ENCODE results near the gene PVALEF.
"Not testable (repeated sequence)": the region's sequence is repeated elsewhere in the genome, so short reads cannot be mapped to it uniquely, and the experiment has no call there.

The PVALEF gene

DNA sequence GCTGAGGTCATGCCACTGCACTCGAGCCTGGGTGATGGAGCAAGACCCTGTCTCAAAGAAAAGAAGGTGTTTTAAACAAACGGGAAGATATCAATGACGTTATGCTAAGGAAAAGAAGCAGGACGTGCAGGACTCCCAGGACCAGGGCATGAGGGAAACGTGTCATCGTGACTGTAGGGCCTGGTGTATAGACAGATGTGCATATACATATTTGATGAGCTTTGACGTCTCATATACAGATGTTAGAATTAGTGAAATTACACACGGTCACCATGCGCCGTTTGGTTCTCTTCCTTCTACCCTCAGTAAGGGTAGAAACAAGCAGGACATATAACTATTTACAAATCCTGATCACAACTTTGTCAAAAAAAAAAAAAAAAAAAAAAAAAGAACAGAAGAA lies 17.6 kb upstream of the PVALEF start:
- FAIRE-seq: no peak

DNA sequence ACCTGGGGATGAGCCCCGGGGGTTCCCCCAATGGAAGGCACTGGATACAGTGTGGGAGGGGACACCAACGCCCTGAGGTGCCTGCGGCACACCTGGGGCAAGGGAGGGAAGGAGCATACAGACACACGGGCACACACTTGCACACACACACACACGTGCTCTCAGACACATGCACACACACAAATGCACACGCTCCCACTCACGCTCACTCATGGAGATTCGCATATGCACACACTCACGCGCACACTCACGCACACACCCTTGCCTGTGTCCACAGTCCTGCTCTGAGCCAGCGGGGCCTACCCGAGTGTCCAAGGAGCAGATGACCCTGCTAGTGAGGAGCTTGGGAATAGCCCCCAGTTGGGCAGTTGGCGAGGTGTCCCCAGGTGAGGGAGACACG lies 16.7 kb upstream of the PVALEF start:
- FAIRE-seq: no peak

DNA sequence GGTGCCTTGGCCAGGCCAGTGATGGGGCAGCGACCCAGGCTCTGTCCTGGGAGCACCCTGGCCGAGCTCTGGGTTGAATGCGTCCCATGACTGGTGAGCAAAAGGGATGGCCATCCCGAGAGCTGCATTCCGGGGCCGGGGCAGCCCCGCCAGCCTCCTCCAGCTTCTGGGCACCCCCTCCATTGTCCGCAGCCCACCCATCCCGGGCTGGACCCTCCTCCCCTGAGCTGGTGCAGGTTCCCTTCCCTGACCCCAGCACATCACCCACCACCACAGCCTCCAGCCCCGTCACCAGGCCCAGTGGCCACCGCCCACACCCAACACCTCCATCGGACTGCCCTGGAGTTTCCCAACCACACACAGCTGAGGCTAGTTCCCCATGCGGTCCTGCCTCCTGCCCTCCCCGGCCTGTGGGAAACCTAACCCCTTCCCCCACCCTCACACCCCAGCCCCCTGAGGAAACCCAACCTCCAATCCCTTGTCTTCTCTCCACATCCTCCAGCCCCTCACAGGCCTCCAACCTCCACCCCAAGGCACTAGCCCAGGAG lies 16.2 kb upstream of the PVALEF start:
- no peak for FAIRE-seq

DNA sequence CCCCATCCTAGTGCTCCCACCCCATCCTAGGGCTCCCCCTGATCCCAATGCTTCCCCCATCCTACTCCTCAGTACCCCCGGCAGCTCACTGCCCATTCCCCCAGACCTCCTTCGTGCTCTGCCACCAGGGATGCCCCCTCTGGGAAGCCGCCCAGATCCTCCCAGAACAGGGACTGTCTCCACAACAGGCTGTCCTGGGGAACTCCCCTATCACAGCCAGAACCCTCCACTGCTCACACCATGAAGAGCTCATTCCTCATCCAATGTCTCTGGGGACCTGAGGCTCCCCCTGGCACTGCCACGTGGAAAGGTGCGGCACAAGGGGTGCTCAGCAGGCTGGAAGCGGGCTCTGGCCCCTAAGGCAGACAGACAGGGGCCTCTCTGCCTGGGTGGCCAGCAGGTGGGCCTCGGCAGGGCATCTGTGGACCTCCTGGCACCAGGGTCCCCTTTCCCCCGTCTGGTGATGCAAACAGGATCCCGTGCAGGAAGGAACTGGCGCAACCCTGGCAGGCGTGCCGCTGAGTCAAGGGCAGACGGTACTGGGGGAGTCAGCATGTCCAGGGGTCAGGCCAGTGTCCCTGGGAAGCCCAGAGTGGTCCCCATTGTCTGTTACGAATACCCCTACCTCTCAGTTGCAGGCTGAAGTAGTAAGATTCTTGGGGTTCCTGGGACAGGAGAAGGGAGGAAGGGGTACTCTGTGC lies 14.8 kb upstream of the PVALEF start:
- no peak for FAIRE-seq

DNA sequence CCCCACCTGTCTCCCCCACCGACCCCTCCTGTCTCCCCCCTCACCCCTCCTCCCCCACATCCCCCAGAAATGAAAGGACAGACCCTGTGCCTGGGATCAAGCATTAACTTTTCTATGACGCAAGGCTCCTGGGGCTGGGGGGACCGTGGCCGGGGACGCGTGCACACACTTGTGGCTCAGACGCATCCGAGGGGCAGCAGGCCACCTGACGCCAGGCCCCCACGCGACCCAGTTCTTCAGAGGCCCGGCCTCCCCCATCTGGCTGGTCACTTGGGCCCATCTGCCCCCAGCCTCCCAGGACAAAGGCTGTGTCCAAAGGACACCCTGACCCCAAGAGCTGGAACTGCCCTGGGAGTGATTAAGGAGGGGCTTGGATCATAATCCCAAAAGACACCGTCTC lies 14.0 kb upstream of the PVALEF start:
- no peak for FAIRE-seq

DNA sequence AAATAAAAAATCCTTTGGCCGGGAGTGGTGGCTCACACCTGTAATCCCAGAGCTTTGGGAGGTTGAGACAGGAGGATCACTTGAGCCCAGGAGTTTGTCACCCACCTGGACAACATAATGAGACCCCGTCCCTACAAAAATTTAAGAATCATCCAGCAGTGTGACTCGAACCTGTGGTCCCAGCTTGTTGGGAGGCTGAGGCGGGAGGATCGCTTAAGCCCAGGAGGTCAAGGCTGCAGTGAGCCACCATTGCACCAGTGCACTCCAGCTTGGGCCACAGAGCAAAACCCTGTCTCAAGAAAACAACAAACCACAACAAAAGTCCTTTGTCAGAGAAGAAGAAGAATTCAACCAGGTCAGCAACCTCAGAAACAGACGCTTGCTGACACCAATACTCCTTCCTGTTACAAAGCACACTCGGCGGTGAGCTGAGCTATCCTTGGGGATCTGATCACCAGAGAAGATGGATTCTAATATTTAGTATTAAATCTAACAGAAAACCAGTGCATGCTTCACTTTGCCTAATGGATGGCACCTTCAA lies 12.9 kb upstream of the PVALEF start:
- FAIRE-seq: no peak

DNA sequence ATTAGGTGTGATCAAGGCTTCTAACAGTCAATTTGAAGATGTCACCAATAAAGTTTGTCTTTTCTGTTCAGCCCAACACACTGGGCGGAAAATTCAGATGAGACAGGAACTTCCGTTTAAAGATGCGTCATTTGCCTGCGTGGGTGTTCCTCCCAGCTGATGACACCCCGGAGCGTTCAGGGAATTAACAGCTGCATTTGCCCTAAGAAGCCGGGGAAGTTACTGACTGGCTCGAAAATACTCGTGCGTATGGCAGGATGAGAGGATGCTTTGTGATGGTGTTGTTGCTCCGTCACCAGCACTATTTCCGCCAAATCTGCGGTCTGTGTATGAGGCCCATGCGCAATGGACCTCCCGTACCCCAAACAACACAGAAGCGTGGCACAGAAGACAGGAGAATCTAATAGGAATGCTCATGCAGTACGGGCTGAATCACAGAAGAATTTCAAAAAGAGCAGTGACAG lies 11.9 kb upstream of the PVALEF start:
- no peak for FAIRE-seq

DNA sequence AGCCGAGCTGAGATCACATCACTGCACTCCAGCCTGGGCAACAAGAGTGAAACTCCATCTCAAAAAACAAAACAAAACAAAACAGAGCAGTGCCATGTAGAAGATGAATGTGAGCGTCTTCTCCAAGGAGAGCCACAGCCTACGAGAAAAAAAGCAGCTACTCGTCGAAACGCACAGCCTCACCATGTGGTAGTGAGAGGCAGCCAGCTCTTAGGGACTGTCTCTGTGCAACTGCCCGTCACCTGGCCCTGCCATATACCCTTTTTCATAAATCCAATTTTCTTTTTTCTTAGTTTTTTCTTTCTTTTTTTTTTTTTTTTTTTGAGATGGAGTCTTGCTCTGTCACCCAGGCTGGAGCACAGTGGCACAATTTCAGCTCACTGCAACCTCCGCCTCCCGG lies 11.3 kb upstream of the PVALEF start:
- not testable (repeated sequence) for FAIRE-seq

DNA sequence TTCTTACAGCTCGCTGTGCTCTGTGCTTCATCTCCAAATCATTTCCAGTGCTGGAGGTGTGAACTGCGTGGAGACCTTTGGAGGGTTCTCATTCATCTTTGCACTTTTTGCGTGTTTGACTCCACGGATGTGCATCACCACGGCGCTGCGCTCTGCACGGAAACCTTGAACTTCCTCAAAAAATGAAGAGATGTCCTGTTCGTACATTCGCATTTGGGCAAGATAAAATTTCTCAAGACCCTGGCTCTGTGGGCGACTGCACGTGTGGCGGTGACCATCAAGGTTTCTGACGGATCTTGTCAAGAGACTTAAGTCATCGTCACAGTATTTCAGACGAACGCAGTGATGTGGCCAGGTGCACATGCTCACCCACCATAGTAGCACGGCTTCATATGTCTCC lies 10.3 kb upstream of the PVALEF start:
- FAIRE-seq: no peak

DNA sequence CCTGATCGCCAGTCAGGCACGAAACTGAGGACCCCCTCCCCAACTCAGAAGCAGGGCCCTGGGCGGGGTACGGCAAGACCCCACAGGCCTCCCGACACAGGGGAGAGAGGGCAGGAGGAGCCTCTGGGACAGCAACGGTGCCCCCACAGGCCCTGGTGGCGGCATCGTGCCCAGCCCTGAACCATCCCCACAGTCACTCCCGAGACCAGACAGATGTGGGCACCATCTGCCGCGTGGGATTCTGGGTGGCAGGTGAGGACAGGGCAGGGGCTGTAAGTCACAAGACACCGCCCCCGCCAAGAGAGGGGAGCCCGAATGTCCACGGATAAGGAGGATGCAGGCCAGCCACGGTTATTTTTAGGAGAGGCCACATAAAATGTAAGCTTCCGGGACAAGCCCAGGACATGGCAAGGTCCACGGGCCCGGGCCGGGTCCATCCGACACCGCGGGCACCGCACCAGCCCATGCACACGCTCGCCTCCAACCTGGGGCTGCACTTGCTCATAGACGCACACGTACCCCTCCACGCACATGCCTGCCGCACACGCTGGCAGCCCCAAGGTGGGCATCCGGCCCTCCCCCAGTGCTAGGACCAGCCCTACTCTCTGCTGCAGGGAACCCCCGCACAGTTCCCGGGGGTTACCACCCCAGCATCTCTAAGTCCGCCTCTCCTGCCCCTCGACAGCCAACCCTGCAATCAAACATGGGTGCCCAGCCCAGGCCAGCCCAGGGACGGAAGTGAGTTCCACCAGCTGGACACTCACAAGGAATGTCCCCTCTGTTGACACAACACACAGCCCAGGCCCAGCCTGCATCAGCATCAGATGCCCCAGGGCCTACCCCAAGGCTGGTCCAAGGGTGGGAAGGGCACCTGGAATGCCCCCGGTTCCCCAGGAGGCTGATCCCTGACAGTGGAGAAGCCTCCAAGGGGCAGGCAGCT lies 8.2 kb upstream of the PVALEF start:
- no peak for FAIRE-seq

DNA sequence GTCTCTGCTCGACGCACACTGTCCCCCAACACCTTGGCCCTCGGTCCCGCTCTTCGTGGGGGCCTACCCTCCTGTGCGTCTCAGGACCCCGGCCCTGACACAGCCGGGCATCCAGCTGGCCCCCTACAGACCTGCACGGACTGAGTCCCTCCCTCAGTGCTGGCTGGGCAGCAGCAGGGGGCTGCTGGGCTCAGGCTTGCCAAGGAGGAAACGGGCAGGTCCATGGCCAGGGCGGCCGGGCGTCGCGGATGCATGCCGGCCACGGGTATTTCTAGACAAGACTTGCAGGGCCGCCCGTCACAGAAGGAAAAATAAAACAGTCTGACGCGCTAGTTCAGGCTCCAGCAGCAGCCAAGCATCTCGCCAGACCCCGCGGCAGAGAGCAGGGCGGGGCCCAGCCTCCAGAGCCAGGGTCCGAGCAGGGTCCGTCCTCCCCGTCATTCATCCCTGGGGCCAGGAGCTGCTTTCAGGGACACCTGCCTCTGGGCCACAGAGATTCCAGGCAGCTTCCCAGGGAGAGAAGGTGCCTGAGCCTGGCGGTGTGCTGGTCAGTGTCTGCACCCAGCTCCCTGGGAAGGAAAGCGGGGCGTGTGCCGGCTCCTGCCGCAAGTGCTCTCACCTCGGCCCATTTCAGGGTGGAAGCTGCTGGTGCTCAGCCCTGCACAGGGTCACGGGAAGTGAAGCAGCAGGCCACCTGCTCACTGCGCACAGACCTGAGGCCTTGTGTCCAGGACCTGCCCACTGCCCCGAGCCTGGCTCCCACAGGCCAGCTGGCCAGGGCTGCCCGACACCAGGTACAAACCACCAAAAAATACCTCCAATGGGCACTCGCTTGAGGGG lies 7.2 kb upstream of the PVALEF start:
- FAIRE-seq: no peak

DNA sequence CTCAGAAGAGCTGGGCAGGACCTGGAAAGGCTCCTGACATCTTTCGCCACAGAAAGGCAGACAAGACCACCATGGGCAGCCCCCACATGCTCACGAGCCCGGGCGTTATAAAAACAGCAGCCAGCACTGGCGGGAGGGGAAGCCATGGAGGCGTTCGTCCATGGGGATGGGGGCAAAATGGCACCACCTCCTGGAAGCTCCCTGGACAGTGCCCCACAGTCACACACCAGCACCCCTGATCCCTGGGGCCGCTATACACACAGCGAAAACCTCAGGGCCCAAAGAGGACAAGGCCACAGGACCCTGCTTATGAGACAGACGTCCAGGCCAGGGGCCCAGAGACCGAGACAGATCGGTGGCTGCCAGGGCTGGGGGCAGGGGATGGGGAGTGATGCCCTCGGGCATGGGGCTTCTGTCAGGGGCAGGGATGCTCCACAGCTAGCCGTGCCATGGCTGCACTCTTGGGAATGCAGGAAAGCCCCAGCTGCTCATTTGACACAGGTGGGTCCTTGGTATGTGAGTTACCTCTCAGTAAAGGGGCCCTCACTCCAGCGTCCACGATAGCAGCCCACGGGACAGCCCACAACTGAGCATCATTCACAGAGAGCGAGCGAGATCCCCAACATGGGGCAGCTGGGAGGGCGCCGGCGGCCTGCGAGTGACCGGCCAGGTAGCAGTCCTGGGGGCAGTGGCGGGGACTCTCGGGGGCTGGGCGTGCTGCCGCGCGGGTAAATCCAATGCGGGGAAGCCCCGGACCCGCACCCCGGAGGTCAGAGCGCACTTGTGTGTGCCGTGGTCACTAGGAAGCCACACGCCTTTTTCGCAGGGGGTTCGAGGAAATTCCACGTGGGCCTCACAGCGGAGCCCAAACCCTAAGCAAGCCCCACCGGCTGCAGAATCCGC lies 6.4 kb upstream of the PVALEF start:
- no peak for FAIRE-seq

DNA sequence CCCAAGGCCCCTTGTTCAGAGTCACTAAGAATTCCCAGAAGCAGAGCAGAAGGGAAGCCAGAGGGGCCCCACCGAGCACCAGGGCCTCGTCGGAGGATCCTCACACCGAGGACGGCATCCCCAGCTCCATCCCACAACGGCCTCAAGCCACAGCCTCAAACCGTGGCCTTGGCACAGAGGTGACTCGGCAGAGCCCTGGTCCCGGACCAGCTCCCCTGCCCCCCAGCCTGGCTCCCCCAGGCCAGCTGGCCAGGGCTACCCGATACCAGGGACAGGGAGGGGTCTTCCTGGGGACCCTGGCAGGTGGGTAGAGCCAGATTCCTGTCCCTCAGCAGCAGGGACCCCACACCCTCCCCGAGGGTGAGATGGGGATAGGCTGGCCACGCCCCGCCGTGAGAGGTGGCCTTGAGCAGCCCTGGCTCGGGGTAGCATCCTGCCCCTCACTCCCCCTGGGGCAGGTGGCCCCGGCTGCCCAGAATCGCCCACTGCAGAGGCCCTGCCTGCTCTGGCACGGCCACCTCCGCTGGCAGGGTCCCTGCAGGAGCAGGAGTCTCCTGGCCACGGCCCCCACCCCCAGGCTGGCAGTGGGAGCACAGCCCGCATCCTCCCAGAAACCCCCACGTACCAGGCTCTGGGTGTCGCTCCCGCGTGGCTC lies 5.6 kb upstream of the PVALEF start:
- FAIRE-seq: no peak

DNA sequence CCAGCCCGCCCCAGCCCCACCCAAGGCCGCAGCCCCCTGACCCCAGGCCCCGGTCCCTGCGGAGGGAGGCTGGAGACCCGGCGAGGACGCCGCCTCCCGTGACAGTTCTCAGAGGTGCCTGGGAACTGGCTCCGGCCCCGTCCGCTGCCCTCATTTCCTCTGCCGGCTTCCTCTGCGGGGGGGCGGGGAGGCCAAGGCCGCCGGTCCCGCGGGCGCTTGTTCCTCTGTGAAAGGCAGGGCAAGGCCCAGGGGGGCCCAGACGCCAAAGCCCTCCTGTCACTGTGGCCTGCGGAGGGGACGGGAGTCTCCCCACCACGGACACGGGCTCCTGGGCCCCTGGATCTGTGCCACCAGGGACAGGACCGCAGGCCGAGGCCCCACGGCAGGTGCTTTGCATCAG lies 5.0 kb upstream of the PVALEF start:
- FAIRE-seq: no peak

DNA sequence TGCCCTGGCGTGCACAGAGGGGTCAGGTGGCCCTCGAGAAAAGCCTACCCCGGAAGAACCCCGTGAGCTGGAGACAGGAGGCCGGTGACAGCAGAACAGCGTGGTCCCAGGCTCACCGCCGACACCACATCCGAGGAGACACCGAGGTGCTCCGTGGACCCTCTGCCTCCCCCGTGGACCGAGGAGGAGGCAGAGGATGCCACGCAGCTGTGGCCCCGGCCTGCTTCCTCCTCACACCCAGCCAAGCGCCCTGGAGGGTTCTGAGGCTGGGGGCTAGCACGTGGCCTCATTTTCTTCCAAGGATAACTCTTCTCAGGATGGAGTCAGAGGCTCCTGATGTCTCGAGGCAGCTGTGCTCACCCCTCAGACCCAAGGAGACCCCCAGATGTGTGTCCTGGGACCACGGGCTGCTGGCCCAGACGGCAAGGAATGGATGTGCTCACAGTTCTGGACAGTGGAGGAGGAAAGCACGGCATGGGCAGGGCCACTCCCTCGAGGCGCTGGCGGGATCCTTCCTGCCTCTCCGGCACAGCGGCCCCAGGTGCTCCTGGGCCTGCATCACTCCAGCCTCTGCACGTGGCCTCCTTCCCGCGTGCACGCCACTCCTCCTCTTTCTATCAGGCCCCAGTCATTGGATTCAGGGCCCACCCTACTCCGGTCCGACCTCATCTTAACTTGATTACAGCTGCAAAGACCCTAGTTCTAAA lies 4.4 kb upstream of the PVALEF start:
- no peak for FAIRE-seq

DNA sequence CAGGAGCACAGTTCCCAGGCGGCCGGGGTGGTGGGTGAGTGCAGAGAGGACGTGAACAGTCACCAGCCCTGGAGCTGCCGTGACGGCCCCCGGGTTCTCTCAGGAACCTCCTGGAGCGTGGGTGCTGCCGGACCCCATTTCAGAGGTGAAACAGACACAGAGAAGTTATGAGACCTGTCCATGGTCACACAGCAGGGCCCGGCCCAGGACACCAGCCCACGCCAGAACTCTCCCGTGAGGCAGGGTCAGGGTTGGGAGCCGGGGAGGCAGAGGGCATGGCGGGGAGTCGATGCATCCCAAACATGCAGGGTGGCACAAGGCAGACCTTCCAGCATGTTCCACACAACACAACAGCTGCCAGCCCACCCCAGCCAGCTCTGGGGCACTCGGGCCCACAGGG lies 3.8 kb upstream of the PVALEF start:
- no peak for FAIRE-seq

DNA sequence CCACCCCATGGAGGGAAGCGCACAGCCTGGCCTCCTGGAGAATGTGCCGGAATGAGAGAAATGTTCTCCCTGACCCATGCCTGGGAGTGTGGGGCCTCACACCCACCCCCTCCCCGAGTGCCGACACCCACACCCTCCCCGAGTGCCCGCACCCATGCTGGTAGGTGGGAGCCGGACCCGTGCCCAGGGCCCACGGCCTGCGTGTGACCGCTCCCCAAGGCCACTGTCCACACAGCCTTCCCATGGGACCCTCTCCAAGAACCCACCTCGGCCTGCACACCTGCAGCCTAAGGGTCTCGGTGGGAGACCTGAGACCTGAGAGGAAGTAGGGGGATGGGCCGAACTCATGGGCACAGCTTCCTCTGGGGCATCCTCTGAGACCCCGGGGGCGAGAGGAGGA lies 3.3 kb upstream of the PVALEF start:
- FAIRE-seq: no peak

DNA sequence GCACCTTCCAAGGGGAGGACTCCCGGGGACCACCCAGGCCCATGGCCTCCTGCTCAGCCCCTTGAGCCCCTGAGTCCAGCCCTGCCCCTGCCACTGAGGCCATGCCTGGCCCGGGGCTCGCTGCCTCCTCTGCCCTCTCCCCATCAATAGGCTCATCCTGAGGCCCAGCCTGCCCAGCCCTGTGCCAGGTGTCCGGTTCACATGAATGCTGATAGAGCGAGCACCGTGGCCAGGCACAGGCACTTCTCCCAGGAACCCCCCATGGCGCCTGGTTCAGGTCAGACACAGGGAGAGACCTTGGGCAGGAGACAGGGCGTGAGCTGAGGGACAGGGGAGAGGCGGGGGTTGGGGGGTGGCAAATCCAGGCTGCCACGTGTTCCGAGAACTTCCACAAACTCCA lies 2.8 kb upstream of the PVALEF start:
- no peak for FAIRE-seq

DNA sequence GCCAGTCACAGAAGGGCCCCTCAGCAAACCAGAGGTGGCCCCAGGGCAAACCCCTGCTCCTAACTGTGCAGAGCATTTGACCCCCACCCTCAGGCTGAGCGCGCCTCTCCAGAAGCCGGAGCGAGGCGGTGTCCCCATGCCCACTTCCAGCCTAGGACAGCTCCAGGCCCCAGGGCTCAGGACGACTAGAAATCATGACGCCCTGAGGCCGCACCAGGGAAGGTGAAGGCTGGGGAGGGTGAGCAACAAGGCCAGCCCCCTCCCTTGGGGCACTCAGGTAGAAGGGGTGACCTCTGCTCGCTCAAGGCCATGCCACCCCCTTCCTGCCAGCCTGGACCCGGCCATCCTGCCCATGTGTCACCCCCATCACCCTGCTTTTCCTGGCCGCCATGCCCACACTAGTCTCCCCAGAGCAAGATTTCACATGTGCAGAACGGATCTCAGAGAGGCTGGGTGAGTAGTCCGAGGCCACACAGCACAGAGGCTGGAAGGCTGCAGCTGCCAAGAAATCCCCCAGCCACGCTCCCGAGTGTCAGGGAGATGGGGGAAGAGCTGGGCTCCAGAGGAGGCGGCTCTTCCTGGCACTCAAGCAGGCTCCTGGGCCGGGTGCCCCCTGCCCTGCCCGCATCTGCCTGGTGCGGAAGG lies 2.1 kb upstream of the PVALEF start:
- FAIRE-seq: no peak
